ENCODE measurements around the gene ACSL6.

ACSL6 gene

DNA sequence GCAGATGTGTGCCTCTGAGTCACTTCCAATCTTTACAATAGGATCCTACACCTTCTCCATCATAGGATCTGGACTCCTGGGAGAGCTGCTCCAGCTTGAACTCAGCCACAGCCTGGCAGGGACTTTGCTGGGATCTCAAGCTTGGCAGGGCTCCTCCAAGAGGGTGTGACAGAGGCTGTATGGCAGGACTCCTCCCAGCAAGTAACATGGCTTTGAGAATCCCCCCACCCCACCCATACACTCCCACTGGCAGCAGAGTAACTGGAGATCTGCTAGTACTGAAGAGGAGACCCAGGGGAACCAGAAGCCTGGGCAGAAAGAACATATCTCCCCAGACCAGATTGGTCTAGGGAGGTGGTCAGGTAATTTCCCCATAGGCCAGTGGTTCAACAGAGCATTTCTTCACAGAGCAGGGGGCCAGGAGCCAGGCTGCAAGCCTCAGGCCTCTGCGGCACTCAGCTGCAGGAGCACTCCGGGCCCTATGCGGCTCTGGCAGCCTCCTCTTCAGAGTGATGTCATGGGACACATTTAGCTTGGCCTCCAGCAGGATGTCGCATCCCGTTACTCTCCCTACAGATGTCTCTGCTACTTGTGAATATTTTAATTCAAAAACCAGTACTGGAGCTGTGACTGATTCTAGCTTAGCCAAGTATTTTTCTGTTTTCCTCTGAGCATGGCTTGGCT lies 1.7 kb upstream of the ACSL6 start:
- DNase-seq: peak; percentile 23

DNA sequence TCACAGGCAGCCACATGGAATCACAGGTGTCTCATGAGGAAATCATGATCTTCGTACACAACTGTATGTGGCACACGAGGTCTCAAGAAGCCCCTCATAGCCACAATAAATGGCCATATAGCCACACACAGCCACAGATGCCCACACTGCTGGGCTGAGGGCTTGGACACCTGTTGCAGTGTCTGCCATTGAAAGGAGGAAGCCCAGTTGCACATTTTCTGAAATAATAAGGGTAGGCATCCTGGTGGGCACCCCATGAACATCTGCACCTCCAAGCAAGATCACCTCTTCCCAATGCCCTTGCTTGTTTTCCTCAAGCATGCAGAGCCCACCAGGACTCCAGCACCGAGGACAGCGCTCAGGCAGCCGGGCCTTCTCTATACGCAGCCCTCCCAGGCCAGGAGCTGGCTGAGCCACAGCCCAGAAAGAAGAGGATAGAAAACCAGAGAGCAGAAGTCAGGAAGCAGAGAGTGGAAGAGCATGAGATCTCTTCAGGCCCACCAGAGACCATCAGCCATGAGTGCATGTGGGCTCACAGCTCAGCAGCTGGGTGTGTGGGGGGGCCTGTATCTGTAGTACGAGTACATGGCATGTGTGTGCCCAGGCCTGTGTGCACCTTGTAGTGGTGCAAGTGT lies 1.0 kb upstream of the ACSL6 start:
- DNase-seq: peak; percentile 48

DNA sequence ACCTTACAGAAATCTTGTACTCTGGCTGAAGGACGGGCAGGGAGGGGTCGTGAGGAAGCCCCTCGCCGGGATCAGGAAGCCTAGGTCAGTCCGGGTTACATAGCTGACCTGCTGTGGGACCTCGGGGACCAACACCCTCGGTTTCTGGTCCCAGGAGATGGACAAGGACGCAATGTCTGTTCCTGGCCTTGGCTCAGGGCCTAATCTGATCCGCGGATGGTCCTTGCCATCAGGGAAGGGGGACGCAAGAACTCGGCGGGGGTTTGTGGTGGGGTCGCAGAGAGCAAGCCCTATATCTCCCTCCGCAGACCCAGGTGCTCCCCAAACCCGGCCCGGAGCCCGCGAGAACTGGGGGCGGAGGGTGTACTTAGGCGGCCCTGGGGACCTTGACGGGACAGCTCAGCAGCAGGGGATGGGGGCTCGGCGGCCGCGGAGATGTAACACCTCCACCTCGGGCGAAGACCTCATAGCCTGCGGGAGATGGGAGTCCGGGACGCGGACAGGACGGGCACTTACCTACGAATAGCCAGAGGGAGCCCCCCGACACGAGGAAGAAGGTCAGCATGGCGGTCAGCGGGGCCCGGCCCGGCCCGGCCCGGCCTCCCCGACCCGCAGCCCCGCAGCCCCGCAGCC lies 353 bp downstream of the ACSL6 start:
- peak; percentile 30 for DNase-seq

DNA sequence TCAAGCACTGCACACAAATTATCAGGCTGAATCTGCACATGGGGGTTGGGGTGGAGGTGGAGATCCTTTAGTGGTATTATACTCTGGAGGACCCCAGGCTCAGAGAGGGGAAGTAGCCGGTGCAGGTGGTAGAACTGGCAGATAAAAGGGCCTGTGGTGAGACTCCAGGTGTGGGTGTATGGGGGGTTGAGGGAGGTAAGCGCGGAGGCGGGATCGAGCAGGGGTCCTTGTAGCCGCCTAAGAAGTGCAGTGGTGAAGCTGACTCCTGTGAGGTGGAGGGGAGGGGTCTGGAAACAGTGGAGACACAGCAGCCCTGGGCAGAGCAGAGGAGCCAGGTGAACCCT lies 841 bp downstream of the ACSL6 start:
- no peak for DNase-seq

DNA sequence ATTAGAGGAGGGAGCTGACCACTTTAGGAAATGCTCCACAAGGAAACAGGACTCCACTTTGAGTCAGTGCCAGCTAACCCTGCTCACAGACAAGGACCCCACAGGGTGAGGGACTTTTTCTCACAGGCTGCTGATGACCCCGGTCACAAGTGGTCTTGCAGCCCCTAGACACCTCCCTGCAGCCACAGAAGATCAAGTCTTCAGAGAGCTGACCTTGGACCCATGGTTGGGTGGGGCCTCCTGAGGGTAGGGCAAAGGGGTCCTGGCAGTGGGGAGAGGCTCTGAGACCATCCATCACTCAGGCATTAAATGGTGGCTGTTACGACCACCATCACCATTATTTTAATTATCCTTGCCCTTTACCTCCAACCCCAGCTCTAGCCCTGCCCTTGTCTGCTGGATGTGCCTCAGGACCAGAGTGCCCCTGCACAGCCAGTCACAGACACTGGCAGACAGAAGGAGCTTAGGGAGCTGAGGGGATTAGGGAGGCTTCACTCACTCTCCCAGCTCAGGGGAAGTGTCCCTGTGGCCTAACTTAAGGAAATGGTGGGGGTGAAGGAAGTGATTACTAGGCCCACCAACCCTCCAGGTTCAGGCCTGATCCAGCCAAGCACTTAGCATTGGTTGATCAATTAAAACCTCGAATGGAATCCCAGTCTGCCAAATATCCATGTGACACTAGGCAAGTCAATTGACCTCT lies 1.6 kb downstream of the ACSL6 start:
- no peak for DNase-seq

DNA sequence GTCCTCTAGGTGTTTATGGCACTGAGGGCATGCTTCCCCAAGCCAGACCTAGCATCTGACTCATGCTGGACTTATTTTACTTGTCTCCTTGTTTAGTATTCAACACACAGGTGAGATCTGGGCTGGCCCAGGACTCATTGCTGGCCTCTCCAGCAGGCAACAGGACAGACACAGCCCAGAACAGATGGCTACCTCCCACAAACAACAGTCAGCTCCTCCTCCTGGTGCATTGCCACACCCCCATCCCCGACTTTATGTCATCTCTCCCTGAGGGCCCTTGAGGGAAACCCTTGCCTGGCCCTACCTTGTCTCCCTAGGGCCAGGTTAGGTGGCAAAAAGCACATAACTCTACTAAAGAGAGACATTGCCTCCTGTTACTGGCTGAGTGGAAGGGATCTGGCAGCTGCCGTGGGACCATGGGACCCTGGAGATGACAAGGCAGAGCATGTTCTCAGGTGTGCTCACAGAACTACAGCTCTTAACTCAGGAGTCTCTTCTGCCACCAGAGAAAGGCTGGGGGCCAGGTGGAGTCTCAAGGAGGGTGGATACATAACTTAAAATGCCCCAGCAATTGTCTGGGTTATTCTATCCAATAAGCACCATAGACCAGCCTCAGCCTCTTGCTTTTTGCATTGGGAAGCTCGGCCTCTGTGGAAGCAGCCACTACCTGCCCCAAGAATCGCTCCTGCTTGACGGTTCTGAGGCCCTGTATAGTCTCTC lies 2.3 kb downstream of the ACSL6 start:
- DNase-seq: no peak

DNA sequence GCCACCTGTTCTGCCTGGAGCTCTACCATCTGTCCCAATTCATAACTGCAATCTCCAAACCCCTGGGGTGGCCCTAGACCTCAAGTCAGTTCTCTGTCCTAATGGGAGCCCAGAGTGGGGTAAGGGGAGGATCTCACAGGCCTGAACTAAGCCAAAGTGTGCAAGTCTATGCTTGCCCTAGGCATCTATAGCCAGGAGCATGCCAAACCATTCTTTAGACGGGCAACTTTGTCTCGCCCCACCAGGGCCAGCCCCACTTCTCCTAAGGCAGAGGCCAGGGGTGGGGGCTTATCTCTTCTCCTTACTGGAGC lies 3.3 kb downstream of the ACSL6 start:
- no peak for DNase-seq

DNA sequence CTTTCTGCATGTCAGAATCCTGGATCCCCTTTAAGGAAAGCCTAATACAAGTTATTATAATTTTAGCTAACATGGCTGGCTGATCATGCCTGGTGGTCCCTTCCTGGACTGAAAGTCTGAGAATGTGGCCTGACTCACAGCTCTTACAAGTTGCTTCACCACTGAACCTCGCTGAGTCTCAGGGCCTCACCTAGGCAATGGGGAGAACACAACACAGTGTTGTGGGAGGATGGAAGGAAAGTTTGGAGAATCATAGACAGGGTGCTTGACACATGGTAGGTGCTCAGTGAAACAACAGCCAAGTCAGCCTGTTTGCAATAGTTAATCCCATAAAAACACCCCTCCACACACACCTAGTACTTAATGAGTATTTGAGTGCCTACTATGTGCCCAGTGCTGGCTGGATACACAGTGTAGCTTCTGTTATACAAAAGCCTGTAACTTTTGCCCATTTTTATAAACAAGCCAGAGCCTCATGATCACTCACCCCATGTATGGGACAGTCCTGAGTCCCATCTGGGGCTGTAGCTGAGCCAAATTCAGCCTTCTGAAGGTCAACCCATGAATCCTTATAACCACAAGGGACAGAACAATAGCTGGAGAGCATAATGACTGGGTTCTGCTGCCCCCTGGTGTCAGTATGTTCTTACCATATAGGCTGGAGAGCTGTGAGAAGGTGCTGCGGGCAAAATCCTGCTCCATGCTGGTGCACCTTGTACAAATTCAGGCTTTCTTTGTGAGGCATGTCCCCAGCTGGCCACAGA lies 3.9 kb downstream of the ACSL6 start:
- DNase-seq: peak; percentile 90

DNA sequence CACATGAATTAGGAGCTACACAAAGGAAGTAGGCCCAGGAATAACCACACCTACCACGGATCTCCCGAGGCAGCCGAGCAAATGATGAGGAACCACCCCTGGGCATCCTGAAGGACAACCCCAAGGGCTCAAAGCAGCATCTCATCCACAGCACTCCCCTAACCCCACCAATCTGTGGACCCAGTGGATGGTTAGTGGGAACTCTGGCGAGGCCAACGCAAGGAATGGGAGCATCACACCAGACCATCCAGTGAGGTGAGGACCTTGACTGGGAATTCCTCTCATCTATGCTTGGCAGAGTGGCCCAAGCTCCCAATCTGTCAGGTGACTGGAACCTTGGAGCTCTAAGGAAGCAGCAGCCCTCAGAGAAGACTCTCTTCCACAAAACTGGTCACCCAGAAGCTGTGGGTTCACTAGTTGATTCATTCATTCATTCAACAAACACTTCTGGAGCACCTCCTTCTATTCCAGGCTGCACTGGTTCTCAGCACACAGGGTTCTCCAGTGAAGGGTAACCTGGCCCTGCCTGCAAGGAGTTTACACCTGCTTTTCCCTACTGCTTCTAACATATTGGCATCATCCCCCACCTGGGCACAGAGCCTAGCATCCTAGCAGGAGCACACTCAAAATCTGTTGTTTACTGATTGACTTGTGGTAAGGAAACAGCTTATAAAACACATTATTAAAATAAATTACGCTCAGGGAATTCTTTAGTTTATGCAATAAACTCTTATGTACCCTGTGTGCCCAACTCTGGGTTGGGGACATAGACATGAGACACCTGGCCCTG lies 4.9 kb downstream of the ACSL6 start:
- no peak for DNase-seq

DNA sequence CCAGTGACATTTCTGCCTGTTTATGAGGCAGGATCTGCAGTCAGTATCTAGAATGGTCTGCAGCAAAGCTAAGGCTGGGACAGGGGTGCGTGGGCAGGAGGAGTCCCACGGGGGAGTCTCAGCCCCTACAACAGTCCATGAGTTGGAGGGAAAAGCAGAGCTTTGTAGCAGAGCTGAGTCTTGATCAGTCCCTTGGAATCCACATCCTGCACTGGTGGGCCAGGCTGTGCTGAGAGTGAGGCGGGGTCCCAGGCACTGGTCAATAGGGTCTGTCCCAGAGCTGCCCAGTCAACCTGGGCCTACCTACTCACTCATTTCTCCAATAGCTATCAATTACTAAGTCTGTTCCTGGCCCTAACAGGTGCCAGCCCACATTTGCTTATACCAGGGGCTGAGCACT lies 5.9 kb downstream of the ACSL6 start:
- no peak for DNase-seq

DNA sequence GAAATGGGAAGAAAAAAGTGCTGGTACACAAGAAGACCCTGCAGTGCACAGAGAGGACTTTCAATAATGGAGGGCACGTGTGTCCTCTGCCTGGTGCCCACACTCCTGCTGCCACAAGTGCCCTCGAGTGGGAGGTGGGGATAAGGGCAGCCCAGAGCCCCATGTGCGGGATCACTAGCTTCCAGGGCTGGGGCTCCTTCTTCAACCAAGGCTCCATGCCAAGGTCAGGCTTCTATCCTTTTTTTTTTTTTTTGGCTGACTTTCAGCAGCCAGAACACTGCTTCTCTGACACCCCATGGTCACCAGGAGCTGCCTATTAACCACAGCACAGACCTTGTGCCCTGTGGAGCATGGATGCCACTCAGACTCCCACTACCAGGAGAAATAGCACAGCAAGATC lies 7.5 kb downstream of the ACSL6 start:
- no peak for DNase-seq

DNA sequence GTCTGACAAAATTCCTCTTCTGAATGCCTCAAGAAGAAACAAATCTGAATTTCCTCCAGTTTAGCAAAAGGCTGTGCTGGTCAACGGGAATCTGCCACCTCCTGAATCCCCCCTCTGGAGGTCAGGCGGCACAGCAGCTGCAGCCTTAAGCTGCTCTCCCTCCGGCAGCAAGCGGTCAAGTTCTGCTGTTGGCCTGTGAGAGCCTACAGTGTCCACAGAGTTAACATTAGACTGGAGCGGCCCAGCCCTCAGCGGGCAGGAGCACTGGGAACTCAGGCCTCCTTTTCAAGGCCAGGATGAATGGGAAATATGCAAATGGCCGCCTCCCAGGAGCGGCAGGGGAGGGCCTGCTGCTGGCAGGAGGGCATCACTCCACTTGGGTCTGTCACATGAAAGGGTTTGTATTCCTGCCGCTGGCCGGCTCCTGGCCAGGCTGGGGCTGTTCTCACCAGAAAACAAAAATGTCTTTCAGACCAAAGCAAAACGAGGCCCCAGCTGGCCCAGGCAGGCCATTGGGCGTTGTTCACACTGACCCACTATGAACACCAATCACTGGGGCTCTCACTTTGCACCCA lies 8.2 kb downstream of the ACSL6 start:
- no peak for DNase-seq

DNA sequence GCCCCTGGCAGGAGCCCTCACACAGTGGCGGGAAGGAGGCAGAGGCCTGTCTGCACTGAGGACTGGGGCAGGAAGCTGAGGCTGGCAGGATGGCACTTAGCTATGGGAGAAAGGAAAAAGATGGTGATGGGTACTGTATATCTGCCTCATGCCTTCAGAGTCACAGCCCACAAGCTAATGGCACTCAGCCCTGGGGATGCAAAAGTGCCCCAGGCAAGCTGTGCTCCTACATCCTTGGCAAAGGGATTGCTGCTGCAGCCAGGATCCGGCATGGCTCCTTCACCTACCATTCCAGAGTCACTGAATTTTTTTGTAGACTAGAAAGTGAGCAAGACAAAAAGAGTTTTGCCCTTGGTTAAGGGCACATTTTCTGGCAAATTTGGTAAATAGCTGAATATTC lies 8.7 kb downstream of the ACSL6 start:
- DNase-seq: no peak

DNA sequence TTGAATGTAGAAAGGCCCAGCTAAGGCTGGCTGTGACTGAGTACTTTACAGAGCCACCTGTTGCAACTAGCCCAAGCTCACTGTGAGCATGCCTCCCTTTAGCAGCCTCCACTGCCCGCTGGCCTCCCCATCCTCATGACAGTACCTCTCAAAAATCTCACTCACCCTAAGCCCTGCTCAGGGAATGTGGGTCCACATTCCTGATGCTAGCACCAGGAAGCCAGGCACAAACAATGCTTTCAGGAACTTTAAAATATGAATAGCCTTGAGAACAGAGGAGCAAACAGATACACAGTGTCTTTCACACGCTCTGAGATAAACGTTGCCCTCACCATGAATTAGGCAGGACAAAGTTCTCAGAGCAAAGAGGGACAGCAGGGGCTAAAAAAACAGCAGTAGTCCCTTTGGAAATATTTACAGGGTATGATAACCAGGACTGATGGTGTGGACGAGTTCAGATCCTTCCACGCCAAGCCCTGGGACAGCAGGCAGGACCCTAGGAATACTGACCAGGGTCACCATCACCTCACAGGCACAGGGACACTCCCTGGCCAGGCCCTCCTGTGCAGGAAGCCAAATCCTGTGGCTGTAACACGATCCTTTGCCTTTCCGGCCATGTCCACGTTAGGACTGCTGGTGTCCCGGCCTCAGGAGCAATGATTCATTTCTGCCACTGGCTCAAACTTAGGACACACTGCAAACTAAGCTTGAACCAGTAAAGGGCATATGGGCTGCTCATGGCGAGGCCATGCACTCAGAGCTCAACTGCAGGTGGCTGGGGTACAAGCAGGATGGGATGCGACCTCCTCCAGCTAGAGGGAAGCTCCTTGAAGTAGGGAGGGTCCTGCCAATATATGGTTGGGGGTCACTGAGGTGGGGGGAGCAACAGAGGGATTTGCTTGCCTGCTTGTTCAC lies 9.6 kb downstream of the ACSL6 start:
- DNase-seq: no peak

DNA sequence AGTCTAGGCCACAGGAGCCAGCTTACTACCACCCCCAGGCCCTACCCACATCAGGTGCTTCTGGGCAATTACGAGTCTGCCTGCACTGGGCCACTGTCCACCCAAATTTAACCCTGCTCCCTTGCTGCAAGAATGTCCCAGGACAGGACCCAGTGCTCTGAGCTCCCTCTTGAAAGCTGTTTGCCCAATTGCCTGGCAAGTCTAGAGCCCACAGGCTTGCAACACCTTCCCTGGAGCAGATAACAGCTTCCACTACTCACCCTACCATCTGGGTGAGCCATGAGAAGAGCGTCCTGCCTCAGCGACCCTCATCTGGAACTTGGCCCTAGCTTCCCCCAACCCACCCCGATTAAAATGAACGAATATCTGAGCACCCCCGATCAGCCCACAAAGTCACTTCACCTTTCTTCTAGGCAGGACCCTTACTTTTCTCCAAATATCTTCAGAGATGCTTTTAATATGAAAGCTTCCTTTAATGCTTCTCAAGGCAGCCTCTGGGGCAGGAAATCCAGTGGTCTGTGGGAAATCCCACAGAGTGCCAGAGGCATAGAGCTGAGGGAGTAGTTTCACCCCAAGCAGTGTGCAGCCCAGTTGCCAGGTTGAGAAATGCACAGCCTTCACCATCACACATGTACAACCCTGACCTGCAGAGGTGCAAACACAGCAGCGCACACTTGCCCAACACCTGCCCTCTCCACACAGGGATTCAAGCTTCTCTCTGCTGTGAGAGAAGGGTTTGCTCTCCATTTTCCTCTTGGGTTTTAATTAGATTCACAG lies 10.6 kb downstream of the ACSL6 start:
- no peak for DNase-seq

DNA sequence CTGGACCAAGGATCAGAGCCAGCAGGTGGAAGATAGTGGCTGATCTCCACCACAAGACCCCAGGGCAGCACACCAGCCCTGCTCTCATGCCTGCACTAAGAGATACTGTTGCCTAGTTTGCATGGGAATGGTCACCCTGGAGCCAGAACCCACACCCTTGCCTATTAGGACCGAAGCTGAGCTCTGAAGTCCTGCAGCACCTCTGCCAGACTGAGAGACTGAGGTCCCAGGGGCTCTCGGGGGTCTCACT lies 11.3 kb downstream of the ACSL6 start:
- DNase-seq: no peak

DNA sequence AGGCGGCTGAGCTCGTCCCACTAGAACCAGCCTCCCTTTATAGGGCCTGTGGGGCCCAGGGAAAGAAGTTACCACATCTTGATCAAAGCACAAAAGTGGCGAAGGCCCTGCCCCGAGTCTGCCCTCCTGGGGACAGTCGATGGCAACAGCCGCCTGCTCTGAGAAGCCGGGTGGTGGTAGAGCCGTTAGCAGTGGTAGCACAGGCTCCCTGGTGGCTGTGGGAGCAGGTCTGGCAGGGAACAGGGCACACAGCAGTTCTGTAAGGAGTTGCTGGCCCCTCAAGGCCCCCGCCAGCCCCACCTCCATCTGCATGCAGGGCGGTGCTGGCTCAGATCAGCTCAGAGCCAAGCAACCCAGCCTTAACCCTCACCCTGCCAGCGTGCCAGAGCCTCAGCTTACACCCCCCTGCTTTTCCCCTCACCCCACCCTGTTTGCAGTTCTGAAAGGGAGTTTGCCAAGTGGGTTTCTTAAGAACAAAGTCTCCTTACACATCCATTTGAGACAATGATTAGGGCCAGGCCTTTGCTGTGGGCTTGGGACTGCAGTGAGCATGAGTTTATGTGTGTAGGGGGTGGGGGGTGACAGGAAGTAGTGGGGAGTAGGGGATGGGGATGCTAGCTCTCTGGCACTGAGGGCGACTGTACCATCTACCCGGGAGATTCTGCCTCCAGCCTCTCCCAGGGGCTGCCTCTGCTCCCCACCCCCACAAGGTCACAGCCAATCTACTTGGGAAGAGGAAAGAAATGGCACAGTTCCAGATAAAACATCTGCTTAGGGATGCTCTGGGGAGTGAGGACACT lies 11.8 kb downstream of the ACSL6 start:
- no peak for DNase-seq

DNA sequence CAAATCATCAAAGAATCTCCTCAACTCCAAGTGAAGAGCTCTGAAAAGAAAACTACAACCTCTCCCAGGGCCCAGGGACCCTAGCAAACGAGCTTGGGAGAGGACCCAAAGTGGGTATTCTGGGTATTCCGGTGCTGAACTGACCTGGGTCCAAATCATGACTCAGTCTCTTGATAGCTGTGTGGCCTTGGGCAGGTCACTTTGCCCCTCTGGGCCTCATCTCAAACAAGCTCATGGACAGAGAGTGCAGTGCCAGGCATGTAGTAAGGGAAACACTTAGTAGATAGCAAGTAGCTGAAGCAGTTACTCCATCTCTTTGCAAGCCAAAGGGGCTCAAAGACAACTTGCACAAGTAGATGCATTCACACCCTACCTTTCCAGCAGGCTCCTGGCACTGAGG lies 12.4 kb downstream of the ACSL6 start:
- no peak for DNase-seq

DNA sequence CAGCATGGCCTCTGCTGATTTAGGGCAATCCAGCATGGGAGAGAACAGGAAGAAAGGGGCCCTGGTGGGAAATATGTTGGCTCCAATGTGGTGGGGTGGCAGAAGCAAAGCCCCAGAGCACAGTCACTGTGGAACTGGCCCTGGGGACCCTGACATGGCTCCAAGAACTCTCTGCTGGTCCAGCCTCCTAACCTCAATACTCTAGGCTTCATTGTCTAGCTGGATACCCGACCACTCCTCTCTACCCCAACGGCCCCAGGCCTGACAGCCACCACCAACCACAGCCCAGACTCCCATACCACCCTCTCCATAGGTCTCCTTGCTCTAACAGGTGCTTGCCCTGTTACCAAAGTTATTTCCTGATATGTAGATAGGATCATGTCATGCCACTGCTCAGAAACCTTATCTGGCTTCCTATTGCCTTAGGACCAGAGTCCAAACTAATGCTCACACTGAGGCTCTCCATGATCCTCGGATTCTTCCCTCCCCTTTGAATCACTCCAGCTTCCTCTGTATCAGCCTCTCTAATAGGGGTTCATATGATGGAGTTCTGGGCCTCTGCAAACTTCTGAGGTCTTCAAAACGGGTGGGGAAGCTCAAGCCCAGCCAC lies 12.9 kb downstream of the ACSL6 start:
- DNase-seq: no peak

All from stimulated activated CD8-positive, alpha-beta memory T cell treated with anti-CD3 and anti-CD28 coated beads, Interleukin-4, amount 100 ng/mL, for 48 hours (primary cell).